Prostate gland (tissue), 2 donors: ENCODE results near the gene STK16. TPM values are rescaled to one million over a fixed set of nuclear protein-coding genes. Genes with fewer than 3 reads are reported as not detected.
A peak's percentile ranks its signal among the peaks of the same experiment; 100 is the strongest.
"Not testable (repeated sequence)": the region's sequence is repeated elsewhere in the genome, so short reads cannot be mapped to it uniquely, and the experiment has no call there.

Experiments
- DNase-seq: peaks from one replicate; pipeline ENCODE4 v3.0.0-alpha.2; 2019; ENCODE audit warnings: low spot score
- H3K27ac ChIP-seq, 2 donors: fragments of 200-600 bp; sonication (generic); 2 replicates each; pipeline ENCODE4 v1.5.1; 2017 to 2019
- H3K27me3 ChIP-seq: fragments of 200-600 bp; sonication (generic); replicated peaks from 2 replicates; pipeline ENCODE4 v1.5.1; 2019; ENCODE audit not compliant: insufficient read depth
- H3K36me3 ChIP-seq, 2 donors: fragments of 200-600 bp; sonication (generic); 1 replicate in 1 of 2; 2 replicates in 1 of 2; pipeline versions ENCODE4 v1.5.1 to v1.8.1; 2017 to 2019
- H3K4me1 ChIP-seq: fragments of 200-600 bp; sonication (generic); replicated peaks from 2 replicates; pipeline ENCODE4 v1.5.1; 2019
- H3K4me3 ChIP-seq, 2 donors: fragments of 200-600 bp; sonication (generic); 2 replicates each; pipeline ENCODE4 v1.5.1; 2017 to 2019
- H3K9me3 ChIP-seq: fragments of 200-600 bp; sonication (generic); 2 replicates; pipeline ENCODE4 v1.5.1; 2017
- CTCF ChIP-seq, 4 experiments: fragments of 200-600 bp in 2 of 4; fragments of 450-650 bp in 2 of 4; sonication (generic) in 2 of 4; IDR thresholded peaks; 1 replicate in 3 of 4; 2 replicates in 1 of 4; pipeline ENCODE4 v1.5.1; 2016 to 2019; ENCODE audit warnings: antibody characterized with exemption in 4 of 4, mild to moderate bottlenecking in 2 of 4, moderate library complexity in 2 of 4
- POLR2A ChIP-seq: fragments of 450-650 bp; IDR thresholded peaks from one replicate; pipeline ENCODE4 v1.6.1; 2016; ENCODE audit warnings: antibody characterized with exemption, mild to moderate bottlenecking
- POLR2AphosphoS5 ChIP-seq: sonication (generic); formaldehyde crosslinking; IDR thresholded peaks from one replicate; pipeline ENCODE4 v1.6.1; 2017; ENCODE audit warnings: antibody characterized with exemption
- WGBS: methylation state at CpG from one replicate; pipeline ENCODE4 v1.1.5; 2018; 5-methylcytosine and 5-hydroxymethylcytosine counted together
- intact Hi-C: fragments of 100-400 bp; cut with DNase I; formaldehyde crosslinking; loops from one replicate; pipeline ENCODE4 v1.14.2; 2022
- total RNA-seq, 2 donors: library from RNA; depleted of rRNA; stranded (reverse); fragments of >200 nt; gene quantifications; one replicate each; pipeline ENCODE4 v1.1.0, GENCODE V29; 2016

The STK16 gene
- total RNA-seq, 2 donors from 2014 or later = 20.5 to 26.1 TPM

- peak; percentile 30 for TF ChIP-seq POLR2AphosphoS5
- peak; percentile 30 for TF ChIP-seq POLR2A
- TF ChIP-seq CTCF (IDR thresholded peaks at IDR 0.05) = no peak
- H3K27ac ChIP-seq = peak within 1 kb of the TSS; percentile 84 to 94
- no peaks in the 10 kb centered on the region for H3K27me3 ChIP-seq
- peak within 1 kb of the TSS; percentile 64 to 67 for H3K4me3 ChIP-seq
- intact Hi-C loops = no loop called here
- DNase-seq = no peak
- peaks cover 28% of the 10 kb centered on the region for H3K4me1 ChIP-seq
- 3% methylated on average over 46 of the region's 49 CpGs for WGBS
- H3K36me3 ChIP-seq = no peaks in the 10 kb centered on the region
- no peaks in the 10 kb centered on the region for H3K9me3 ChIP-seq
Measured at GRCh38 chr2:219252900-219253752, 7.8 kb downstream of the STK16 start, which contains the start of gene TUBA4B. Gene TUBA4B, plus strand, starts transcription at chr2:219253243. Its CDS starts 165 bp downstream, at chr2:219253408.

GRCh38 chr2:219253753-219254589, 8.7 kb downstream of the STK16 start, which contains the start of gene TUBA4A:
Gene TUBA4A, minus strand, starts transcription at chr2:219253918. Its CDS starts 60 bp downstream, at chr2:219253858.
- peak; percentile 91 for DNase-seq
- peak within 1 kb of the TSS; percentile 64 to 67 for H3K4me3 ChIP-seq
- intact Hi-C loops = no loop called here
- peak; percentile 17 to 81 (median 44) for TF ChIP-seq CTCF (IDR thresholded peaks at IDR 0.05)
- TF ChIP-seq POLR2AphosphoS5 = peak; percentile 98
- TF ChIP-seq POLR2A = peak; percentile 100
- H3K4me1 ChIP-seq = peaks cover 20% of the 10 kb centered on the region
- H3K9me3 ChIP-seq = no peaks in the 10 kb centered on the region
- H3K27ac ChIP-seq = peak within 1 kb of the TSS; percentile 84 to 94
- under 1% methylated on average over 60 of the region's 76 CpGs for WGBS
- H3K36me3 ChIP-seq = no peaks in the 10 kb centered on the region
- H3K27me3 ChIP-seq = no peaks in the 10 kb centered on the region

- Histone ChIP-seq H3K9me3 (no peaks in the 10 kb centered on the region), H3K36me3 (no peaks in the 10 kb centered on the region), H3K4me3 (peak overlapping the region; percentile 64 to 67), H3K27ac (peak overlapping the region; percentile 84 to 94), H3K27me3 (no peaks in the 10 kb centered on the region), H3K4me1 (peaks cover 14% of the 10 kb centered on the region)
- TF ChIP-seq POLR2A (no peak), CTCF (IDR thresholded peaks at IDR 0.05) (no peak), POLR2AphosphoS5 (no peak)
- 28% methylated on average over 10 of the region's 12 CpGs for WGBS
- intact Hi-C loops = no loop called here
- no peak for DNase-seq
Measured at GRCh38 chr2:219254590-219255201, 9.4 kb downstream of the STK16 start.

GRCh38 chr2:219258942-219259341, 13.7 kb downstream of the STK16 start:
- H3K4me1 ChIP-seq, intact Hi-C loops, H3K9me3 ChIP-seq, H3K4me3 ChIP-seq, H3K27me3 ChIP-seq, H3K36me3 ChIP-seq, H3K27ac ChIP-seq, DNase-seq: not testable (repeated sequence)
- WGBS = 93% methylated on average over 10 of the region's 10 CpGs
